Mesenteric fat pad (tissue), 1 donor: Measurements from ENCODE around the gene SLC25A26. TPM values are rescaled to one million over a fixed set of nuclear protein-coding genes. Genes with fewer than 3 reads are reported as not detected.

Experiments used
- DNase-seq: peaks from one replicate; pipeline ENCODE4 v3.0.0-alpha.2; 2020; ENCODE audit warnings: low spot score
- total RNA-seq: library from RNA; stranded (reverse); fragmentation: NEBNext Ultra II Directional; extraction: Animal tissue kit (Norgen Biotek cat#: 25700); gene quantifications from one replicate; pipeline ENCODE4 v1.2.1, GENCODE V29; 2021
- donor health status: DM: yes; HTN: yes; CAD: no.

SLC25A26 gene
- total RNA-seq, 1 donor from 2014 or later = 18.7 TPM

DNA sequence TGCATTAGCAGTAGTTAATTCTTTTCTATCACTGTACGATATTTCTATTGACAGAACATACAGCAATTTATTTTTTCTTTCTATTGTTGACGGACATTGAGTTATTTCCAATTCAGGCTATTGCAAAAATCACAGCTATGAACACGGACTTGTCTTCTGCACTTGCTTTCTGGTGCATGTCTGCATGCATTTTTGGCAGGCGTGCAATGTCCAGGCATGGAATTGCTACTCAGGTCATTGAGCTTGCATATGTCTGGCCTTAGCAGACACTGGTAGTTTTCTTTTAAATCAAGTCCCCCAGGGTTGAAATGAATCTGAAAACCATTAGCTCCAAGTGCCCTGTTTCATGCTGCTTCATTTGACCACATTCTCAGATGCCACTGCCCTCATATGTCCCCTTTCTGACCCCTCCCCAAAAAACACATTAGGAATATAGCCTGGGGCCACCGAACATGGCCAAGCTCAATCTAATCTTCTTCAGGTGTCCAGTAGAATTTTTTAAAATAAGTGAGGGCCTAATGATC, 207.2 kb downstream of the SLC25A26 start:
- DNase-seq = no peak

Other genes starting within 250 kb of the SLC25A26 start
- gene MAGI1, start 182.1 kb upstream of the SLC25A26 start, total RNA-seq = 74.8 TPM